Muscle layer of duodenum (tissue), 2 donors: ENCODE results near the gene MCF2L.

Experiments
- H3K27ac ChIP-seq: one replicate; pipeline ENCODE4 v1.7.0; 2013; ENCODE audit warnings: mild to moderate bottlenecking, low read length
- H3K27me3 ChIP-seq: one replicate; pipeline ENCODE4 v1.7.0; 2013; ENCODE audit warnings: low read depth, mild to moderate bottlenecking, control low read depth, low read length
- H3K36me3 ChIP-seq, 2 donors: one replicate each; pipeline ENCODE4 v1.7.0; 2013; ENCODE audit warnings: low read length in 2 of 2, control low read depth in 1 of 2, mild to moderate bottlenecking in 1 of 2; ENCODE audit not compliant: insufficient read depth in 2 of 2, control insufficient read depth in 1 of 2
- H3K4me1 ChIP-seq, 2 donors: one replicate each; pipeline ENCODE4 v1.7.0; 2013; ENCODE audit warnings: low read length in 2 of 2, mild to moderate bottlenecking in 2 of 2, control low read depth in 1 of 2, moderate library complexity in 1 of 2; ENCODE audit not compliant: insufficient read depth in 2 of 2, control insufficient read depth in 1 of 2
- H3K4me3 ChIP-seq, 2 donors: one replicate each; pipeline ENCODE4 v1.7.0; 2013; ENCODE audit warnings: low read length in 2 of 2, low read depth in 1 of 2, mild to moderate bottlenecking in 1 of 2
- H3K9me3 ChIP-seq, 2 donors: one replicate each; pipeline ENCODE4 v1.7.0; 2013; ENCODE audit warnings: low read length in 2 of 2, control low read depth in 1 of 2, mild to moderate bottlenecking in 1 of 2; ENCODE audit not compliant: control insufficient read depth in 1 of 2
- donor health status: healthy.

MCF2L gene

DNA sequence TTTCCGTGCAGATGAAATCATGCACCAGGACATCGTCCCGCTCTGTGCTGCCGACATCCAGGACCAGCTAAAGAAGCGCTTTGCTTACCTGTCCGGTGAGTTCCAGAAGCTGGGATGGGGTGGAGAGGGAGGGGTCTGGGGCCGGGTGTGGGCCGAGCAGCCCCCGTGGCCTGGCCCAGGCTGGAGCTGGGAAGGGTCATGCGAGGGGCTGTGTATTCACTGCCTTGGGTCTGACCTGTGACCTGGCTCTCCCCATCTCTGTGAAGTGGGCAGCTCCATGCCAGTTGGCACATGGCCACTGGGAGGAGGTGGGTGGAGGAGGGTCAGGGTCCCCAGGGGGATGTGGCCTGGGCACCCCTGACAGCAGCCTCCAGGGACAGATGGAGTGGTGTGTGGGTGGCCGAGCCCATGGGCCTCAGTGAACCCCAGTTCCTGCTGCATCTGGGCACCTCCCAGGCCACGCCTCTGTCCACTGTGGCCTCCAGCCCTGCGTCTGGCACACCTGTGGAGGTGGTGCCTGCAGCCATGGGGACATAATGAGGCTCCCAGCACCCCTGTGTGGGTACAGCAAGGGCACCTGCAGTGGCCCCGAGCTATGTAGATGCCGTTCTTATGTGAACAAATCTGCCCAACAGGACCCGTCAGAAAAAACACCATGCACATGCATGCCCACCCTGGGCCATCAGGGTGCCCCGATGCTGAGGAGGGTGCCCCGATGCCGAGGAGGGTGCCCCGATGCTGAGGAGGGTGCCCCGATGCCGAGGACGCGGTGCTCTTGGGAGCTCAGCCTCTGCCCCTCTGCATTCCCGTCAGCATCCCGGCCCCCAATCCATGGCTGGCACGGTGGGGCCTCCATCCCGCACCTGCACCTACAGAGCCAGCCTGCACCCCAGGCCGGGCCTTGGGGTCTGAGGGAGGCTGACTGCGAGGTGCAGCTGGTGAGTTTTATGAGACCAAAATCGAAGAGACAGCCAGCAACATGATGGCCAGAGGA, 46.0 kb downstream of the MCF2L start:
- no peaks in the 10 kb centered on the region for H3K27me3 ChIP-seq
- no peak overlapping the region for H3K4me3 ChIP-seq
- H3K36me3 ChIP-seq = no peaks in the 10 kb centered on the region
- H3K27ac ChIP-seq = no peak overlapping the region
- no peaks in the 10 kb centered on the region for H3K4me1 ChIP-seq
- H3K9me3 ChIP-seq = no peaks in the 10 kb centered on the region

DNA sequence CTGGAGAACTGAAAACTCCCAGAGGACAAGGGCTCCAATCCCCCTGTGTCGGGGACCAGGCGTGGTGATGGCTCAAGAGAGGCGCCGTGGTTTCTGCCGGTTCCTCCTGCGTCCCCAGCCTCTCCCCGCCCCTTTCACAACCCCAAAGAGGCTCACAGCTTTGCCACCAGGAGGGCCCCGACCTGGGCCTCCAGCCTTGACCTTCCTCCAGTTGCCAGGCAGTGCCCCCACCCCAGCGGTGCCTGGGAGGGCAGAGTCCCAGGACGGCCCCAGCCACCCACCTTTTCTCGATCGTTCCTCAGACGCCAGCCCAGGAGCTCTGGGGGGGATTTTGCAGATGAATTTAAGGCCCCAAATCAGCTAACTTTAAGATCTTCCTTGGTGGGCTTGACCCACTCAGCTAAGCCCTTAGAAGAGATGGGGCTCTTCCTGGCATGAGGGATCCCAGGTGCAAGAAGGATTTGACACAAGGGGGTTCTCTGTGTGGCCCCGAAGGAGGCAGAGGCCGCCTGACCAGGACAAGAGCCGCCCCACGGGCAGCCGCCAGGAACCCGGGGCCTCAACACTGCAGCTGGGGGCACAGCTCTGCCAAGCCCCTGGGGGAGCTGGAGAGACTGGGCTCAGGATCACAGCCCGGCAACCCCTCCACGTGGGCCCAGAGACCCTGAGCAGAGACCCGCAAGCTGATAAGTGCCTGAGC, 47.0 kb downstream of the MCF2L start:
- no peaks in the 10 kb centered on the region for H3K36me3 ChIP-seq

GRCh38 chr13:113016526-113017295, 47.7 kb downstream of the MCF2L start:
- Histone ChIP-seq H3K4me3 (no peak overlapping the region), H3K9me3 (no peaks in the 10 kb centered on the region), H3K4me1 (no peaks in the 10 kb centered on the region), H3K27me3 (no peaks in the 10 kb centered on the region), H3K27ac (no peak overlapping the region), H3K36me3 (no peaks in the 10 kb centered on the region)

More for the DNA sequence above, 47.0 kb downstream of the MCF2L start:
- Histone ChIP-seq H3K4me1 (no peaks in the 10 kb centered on the region), H3K27ac (no peak overlapping the region), H3K4me3 (no peak overlapping the region), H3K27me3 (no peaks in the 10 kb centered on the region), H3K9me3 (no peaks in the 10 kb centered on the region)

- Histone ChIP-seq H3K4me3 (no peak overlapping the region), H3K9me3 (no peaks in the 10 kb centered on the region), H3K27me3 (no peaks in the 10 kb centered on the region), H3K4me1 (no peaks in the 10 kb centered on the region), H3K36me3 (no peaks in the 10 kb centered on the region), H3K27ac (no peak overlapping the region)
These were observed 48.6 kb downstream of the MCF2L start for GRCh38 chr13:113017506-113018215.

GRCh38 chr13:113018676-113019465, 49.9 kb downstream of the MCF2L start:
- Histone ChIP-seq H3K27me3 (no peaks in the 10 kb centered on the region), H3K4me3 (no peak overlapping the region), H3K27ac (no peak overlapping the region), H3K9me3 (no peaks in the 10 kb centered on the region), H3K36me3 (no peaks in the 10 kb centered on the region), H3K4me1 (no peaks in the 10 kb centered on the region)

DNA sequence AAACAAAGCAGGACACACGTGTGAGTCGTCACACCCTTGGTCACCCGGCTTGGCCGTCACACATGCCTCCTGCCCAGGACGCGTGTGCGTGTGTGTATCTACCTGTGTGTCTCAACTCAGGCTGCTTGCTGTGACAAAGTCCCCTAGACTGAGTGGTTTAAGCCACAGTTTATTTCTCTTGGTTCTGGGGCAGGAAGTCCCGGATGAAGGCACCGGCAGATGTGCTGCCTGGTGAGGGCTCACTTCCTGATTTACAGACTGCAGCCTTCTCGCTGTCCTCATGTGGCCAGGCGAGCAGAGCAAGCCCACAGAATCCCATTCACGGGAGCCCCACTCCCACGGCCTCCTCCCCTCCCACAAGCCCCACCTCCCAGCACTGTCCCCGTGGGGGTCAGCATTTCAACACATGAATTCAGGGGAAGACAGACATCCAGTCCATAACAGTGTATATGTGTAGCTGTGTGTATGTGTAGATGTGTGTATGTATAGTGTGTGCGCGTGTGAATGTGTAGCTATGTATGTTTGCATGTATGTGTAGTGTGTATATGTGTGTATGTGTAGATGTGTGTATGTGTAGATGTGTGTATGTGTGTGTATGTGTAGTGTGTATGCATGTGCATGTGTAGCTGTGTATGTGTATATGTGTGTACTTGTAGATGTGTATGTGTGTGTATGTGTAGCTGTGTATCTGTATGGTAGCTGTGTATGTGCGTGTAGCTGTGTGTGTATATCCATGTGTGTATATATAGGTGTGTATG, 51.5 kb downstream of the MCF2L start:
- no peak overlapping the region for H3K4me3 ChIP-seq

DNA sequence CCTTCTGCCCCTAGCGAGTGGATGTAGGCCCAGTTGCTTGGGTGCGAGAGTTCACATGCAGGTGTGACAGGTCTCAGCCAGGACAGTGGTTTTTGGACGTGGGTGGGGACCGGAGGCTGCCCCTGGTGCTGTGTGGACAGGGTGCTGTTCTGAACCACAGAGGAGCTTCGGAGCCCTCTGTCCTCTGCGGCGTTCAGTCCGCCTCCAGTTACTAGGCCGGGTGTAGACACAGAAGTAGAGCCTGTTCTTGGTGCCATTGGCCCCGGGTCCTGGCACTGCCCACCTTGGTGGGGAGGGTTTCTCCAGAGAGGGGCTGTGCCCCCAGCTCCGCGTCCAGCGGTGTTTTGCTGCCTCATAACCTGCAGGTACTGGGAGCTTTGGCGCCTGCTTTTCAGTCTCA, 52.4 kb downstream of the MCF2L start:
- no peaks in the 10 kb centered on the region for H3K27me3 ChIP-seq
- H3K4me3 ChIP-seq = no peak overlapping the region
- H3K27ac ChIP-seq = no peak overlapping the region
- no peaks in the 10 kb centered on the region for H3K4me1 ChIP-seq
- no peaks in the 10 kb centered on the region for H3K36me3 ChIP-seq
- no peaks in the 10 kb centered on the region for H3K9me3 ChIP-seq

More for the DNA sequence above, 51.5 kb downstream of the MCF2L start:
- Histone ChIP-seq H3K27me3 (no peaks in the 10 kb centered on the region), H3K27ac (no peak overlapping the region), H3K4me1 (no peaks in the 10 kb centered on the region), H3K36me3 (no peaks in the 10 kb centered on the region), H3K9me3 (no peaks in the 10 kb centered on the region)

DNA sequence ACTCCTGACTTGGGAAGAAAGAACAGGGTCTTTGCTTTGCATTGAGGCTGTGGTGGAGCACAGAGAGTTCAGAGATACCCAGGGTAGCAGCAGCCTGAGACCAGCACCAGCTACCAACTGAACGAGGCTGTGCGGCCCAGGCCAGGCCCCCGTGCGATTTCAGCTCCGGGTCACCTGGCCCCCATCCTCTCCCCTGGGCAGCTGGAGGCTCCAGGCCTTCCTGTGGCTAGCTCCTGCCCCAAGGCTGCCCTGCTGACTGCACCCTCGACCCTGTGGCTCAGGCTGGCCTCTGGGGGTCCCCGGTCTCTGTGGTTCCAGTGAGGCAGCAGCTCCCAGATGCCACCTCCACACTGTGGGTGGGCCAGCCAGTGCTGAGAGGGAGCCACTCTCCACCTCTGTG, 52.8 kb downstream of the MCF2L start:
- no peak overlapping the region for H3K27ac ChIP-seq
- no peaks in the 10 kb centered on the region for H3K4me1 ChIP-seq
- no peaks in the 10 kb centered on the region for H3K9me3 ChIP-seq
- H3K4me3 ChIP-seq = no peak overlapping the region
- H3K36me3 ChIP-seq = no peaks in the 10 kb centered on the region
- H3K27me3 ChIP-seq = no peaks in the 10 kb centered on the region

DNA sequence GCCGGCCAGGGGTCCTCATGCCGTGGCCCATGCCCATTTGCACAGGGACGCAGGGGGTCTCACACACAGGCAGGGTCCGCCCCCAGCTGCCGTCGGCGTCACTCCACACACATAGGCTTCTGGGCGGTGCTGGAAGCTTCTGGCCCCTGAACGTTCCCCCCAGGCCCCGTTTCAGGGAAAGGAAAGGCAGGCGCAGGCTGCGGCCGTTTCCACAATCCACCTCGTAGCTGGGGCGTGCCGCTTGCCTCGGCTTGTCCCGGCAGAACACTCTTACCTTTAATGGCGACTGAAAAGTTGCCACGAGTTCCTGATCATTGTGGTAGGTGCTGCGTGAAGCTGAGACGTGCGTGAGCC, 53.4 kb downstream of the MCF2L start:
- H3K4me3 ChIP-seq = no peak overlapping the region
- no peaks in the 10 kb centered on the region for H3K4me1 ChIP-seq
- no peak overlapping the region for H3K27ac ChIP-seq
- H3K27me3 ChIP-seq = no peaks in the 10 kb centered on the region
- H3K36me3 ChIP-seq = no peaks in the 10 kb centered on the region
- no peaks in the 10 kb centered on the region for H3K9me3 ChIP-seq
